Measurements from ENCODE around the gene RTN4R.
A peak's percentile ranks its signal among the peaks of the same experiment; 100 is the strongest.

The RTN4R gene

GRCh38 chr22:20240900-20241299 is 27.2 kb downstream of the RTN4R start:
- DNase-seq, result no peak

DNA sequence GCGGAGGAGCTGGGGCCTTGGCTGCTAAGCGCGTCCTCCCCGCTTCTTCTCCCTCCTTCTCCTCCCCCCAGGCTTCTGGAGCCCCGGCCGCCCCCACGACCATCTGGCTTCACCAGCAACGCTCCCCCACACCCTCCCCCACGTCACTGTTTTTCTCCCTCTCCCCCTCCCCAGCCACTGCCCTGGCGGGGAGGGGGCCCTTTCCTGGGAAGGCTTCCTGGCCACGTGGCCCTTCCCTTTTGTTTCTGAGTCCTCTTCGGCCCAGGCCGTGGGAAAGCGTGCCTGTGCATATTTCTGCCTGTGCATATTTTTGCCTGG is 27.7 kb downstream of the RTN4R start:
- no peak for DNase-seq

DNA sequence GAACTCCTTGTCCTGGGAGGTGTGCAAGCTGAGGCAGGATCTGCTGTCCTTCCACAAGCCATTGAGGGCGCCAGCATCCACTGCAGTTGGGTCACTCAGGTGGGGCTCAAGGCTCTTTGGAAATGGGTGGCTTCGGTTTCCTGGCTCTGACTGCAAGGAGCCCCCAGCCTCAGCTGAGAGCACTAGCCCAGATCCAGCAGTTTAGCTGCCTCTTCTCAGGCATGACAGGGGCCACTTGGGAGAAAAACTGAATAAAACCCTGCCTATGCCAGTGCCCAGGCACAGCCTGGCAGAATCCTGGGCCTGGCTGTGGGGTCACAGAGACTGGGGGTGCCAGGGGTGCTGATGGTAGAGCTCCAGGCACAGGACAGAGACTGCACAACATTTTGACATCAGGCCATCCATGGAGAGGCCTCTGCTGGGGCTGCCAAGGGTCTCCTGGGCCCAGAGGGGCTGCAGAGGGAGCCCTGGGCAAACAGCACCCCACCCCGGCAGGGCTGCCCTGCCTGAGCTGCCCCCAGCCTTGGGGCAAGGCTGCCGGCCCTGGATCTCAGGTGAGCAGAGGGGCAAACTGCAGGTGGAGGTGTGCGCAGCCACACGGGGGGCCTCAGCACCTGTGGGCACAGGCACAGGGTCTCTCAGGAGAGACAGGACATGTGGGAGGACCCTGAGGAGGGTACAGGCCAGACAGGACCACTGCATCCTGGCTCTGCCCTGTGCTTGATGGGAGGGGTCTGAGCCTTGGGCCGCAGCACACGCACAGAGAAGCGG is 28.3 kb downstream of the RTN4R start:
- DNase-seq, result no peak

DNA sequence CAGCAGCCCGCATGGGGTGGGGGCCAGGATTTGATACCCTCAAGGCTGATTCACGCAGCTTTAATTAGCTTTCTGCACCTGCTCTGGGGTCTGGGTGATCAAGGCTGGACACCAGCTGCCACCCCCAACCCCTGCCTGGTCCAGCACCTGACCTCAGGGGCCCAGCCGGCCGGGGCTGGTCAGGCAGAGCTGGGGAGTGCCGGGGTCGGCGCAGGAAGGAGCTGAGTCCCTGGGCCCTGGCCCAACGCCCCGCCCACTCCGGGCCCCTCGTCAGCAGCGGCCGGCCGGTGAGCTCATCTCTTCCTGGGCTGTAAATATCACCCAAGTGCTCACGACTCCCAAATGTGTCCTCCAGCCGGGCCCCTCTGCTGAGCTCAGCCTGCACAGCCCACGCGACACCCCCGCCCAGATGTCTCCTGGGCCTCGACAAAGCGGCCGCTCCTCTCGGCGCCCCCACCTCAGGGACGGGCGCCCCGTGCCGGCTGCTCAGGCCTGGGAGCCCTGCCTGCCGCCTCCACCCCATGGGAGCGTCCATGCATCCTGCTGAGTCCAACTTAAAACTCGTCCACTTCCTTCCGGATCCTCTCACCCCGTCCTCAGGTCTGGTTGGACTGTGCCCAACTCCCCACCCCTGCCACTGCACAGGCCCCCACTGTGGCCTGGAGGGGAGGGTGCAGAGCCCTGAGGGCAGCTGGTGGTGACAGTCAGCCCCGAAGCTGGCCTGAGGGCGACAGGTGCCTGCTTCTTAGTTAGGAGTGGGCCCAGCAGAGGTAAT is 29.0 kb downstream of the RTN4R start:
- DNase-seq, result no peak

- DNase-seq, result peak in 3 of 5 donors; percentile 21 to 66 (median 29)
These were observed 29.6 kb downstream of the RTN4R start for GRCh38 chr22:20238536-20238900.

DNA sequence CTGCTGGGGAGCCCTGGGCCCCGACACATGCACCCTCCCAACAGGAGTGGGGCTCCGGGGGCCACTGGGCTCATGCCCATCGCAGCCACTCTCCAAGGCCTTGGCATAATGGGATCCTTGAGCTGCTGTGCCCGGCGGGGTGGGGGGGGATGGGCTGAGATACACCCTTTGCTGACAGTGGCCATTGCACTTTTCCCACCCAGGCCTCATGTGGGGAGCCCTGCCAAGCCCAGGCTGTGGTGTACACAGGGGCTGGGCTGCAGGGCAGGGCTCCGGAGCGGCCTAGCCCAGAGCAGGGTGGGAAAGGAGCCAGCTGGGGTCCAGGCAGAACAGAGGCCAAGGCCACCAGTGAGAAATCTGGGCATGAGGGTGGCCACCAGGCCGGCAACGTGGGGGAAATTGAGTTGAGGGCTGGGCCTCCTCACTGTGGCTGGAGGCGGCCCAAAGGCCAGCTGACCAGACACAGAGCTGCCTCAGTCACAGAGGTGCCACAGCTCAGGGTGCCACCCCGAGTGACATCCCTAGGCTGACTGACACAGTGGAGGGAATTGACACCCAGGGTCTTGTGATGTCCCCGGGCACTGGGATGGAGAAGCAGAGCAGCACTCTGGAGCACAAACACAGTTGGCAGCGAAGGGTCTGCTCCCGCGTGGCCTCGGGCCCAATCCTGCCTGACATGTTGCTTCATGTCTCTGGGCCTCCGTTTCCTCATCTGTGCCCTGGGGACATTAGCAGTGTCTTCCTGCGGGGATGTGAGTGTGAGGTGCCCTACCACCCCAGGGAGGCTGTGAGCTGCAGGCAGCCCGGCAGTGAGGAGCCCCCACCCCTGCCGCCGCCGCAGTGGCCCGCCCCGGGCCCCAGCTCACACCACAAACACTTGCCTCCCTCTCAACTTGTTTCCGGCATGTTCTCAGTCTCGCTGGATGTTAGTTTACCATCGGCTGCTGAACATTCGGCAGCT is 30.4 kb downstream of the RTN4R start:
- peak in 3 of 5 donors; percentile 36 to 48 (median 48) for DNase-seq

DNA sequence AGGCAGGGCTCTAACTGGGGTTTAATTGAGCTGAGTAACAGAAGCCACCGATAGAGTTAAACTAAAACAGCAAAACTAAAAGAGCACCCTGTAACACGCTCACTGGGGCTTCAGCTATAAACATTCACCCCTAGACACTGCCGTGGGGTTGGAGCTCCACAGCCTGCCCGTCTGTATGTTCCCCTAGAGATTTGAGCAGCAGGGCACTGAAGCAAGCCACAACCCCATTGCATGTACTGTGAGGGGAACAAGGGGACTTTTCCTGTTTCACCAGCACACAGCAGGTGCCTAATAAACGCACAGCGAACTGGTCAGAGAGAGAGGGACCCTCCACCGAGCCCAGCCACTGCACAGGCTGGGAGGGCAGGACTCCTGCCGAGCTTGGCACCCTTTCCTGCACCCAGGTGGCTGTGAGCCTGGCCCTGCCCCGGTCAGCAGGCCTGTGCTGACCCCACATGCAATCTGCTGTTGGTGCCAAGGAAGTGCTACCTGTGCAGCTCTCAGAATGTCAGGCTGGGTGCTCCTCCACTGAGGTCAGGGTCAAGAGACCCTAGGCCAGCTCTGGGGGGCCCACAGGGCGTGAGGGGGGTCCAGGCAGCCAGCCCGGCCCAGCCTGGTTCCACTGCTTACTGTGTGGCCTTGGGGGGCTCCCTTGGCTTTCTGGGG is 31.9 kb downstream of the RTN4R start:
- no peak for DNase-seq

- DNase-seq, result no peak
These were observed 32.6 kb downstream of the RTN4R start for GRCh38 chr22:20235389-20235991.

- no peak for DNase-seq
These were observed 33.2 kb downstream of the RTN4R start for GRCh38 chr22:20234760-20235388.

DNA sequence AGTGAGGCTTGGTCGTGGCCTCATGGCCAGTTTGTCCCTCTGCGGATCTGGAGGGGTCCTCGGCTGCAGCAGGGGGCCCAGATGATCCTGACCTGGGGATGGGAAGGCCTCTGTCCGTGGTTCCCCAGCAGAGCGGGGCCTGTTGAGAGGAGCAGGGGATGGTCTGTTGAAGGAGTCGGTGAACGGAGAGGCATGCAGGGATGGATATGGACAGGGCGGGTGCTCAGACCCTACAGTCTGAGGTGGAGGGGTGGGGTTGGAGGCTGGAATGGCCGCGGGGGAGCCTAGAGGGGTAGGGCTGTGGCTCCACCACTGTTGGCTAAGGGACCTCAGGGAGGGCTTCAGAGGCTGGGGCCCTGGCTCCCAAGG is 33.8 kb downstream of the RTN4R start:
- no peak for DNase-seq

- no peak for DNase-seq
These were observed 34.5 kb downstream of the RTN4R start for GRCh38 chr22:20233351-20234313.

- no peak for DNase-seq
These were observed 35.3 kb downstream of the RTN4R start for GRCh38 chr22:20232781-20233180.

DNA sequence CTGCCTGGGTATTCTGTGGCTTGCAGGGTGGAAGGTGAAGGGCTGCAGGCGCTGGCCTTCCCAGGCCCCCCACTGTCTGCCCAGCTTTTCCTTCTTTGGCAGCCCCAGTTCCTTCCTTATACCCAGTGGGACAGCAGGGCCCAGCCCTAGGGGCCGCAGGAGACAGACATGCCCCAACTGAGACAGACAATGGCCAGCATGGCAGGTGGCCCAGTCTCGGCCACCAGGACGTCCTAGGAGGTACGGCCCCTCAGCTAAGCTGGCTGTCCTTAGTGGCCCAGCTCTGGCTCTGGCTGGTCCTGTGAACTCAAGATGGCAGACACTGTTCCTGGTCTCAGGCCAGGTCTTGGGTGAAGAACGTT is 35.9 kb downstream of the RTN4R start:
- DNase-seq, result no peak

- no peak for DNase-seq
These were observed 36.4 kb downstream of the RTN4R start for GRCh38 chr22:20231514-20232236.

GRCh38 chr22:20230777-20231420 is 37.2 kb downstream of the RTN4R start:
- no peak for DNase-seq

DNA sequence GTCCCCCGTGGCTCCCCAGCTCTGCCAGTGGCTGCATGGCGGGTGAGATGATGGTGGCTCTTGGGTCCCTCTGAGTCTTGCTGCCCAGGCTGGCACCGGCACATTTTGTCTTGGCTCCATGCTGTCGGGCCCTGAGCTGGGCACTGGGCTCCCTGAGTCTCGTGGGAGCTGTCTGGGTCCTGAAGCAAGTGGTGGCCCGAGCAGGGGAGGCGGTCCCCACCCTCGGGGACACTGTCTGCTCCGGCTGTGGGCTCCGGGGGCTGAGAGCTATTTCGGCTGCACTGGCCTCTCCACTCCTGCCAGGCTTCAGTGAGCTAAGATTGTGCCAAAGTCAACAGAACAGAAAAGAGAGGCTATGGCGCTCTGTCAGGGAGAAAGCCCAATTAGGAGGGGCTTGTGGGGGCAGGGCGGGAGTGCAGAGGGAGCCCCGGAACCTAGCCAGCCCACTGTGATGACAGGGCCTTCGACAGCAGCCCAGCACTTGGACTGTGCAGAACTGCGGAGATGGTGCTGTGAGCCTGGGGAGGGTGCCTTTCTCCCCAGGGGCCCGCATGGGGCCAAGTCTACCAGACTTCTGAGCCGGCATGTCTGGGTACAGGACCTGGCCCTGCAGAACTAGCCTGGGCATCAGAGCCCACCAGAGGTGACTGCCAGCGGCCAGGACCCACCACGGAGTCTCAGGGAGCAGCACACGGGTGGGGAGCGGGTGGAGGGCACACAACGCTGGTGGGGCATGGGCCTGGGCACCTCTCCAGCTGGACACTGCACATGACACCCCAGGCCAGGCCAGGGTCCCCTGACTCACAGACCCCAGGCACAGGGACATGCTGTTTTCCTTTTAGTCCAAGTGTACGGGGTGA is 38.0 kb downstream of the RTN4R start:
- DNase-seq, result no peak

- no peak for DNase-seq
These were observed 39.2 kb downstream of the RTN4R start for GRCh38 chr22:20228939-20229272.
